OCI-M2 (cell line): ENCODE measurements around the gene KSR1.
"Not testable (repeated sequence)": the region's sequence is repeated elsewhere in the genome, so short reads cannot be mapped to it uniquely, and the experiment has no call there.

Source experiments
- DNase-seq: peaks from one replicate; lab custom pipeline; 2025; ENCODE audit not compliant: unreplicated experiment; lab: John Stamatoyannopoulos, UW

Gene KSR1

GRCh38 chr17:27651411-27652345 is 195.4 kb downstream of the KSR1 start:
- DNase-seq, result no peak

DNA sequence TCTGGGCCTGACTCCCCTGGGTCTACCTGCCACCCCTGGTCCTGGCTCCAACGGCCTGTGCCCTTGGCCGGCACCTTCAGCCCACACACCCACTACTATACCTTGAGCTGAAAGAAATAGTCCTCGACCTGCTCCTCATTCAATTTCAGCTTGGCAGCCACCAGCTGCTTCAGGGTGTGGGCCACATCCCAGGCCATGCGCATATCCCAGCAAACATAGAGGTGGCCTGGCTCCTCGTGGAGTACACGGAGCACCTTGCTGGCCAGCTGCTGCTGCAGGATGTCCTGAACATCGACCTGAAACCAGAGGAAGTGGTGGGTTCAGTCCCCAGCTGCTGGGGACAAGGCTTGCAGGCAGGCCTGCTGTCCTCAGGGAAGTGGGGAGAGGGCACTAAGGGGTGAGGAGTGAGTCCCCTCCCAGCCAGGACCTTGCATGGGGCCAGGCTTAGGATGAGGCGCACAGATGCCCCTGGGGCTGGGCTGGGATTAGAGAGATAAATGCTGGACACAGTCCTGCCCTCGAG is 197.3 kb downstream of the KSR1 start:
- DNase-seq, result not testable (repeated sequence)

DNA sequence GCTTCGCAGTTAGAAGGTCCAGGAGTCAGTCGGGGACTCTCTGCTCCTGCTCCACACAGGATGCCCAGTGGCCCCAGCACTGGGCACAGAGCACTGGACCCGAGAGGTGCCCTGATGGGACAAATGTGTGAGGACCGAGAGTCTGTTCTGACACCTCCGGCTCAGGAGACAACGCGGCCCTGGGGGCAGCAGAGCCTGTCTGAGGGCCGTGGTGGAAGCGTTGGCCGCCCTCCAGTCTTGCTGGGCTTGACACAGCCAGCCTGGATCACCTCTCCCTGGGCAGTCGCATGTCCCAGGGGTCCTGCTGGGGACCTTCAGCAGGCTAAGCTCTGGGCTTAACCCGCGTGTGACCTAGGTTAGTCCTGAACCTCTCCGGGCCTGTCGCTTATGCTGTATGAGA is 197.9 kb downstream of the KSR1 start:
- no peak for DNase-seq

GRCh38 chr17:27654654-27655524 is 198.6 kb downstream of the KSR1 start:
- DNase-seq, result no peak

DNA sequence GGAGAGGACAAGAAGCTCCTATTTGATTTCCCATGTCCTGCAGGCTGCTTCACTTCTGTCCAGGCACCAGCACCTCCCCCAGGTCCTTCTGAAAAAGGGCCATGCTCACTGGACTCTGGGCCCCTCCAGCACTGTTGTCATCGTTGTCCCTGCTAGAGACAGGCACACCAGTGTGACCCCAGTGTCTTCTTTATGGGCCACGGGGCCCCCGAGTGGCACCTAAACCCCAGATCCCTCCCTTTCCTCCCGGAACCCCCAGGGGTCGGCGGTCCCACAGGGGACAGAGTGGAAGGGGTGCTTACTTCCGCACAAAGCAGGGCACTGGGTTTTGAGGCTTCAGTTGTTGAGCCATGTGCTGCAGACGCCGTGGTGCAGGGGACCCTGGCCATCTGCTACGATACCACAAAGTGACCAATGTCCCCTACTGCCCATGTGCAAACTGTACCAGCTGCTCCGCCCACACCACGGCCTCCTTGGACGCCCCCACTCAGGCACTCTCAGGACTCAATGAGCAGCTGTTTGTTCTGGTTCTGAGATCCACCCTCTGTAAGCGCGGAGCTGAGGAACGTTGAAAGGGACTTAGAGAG is 199.4 kb downstream of the KSR1 start:
- DNase-seq, result not testable (repeated sequence)

- DNase-seq, result not testable (repeated sequence)
Measured at GRCh38 chr17:27656620-27657019, 200.4 kb downstream of the KSR1 start.

GRCh38 chr17:27657620-27658019 is 201.4 kb downstream of the KSR1 start:
- DNase-seq, result no peak

DNA sequence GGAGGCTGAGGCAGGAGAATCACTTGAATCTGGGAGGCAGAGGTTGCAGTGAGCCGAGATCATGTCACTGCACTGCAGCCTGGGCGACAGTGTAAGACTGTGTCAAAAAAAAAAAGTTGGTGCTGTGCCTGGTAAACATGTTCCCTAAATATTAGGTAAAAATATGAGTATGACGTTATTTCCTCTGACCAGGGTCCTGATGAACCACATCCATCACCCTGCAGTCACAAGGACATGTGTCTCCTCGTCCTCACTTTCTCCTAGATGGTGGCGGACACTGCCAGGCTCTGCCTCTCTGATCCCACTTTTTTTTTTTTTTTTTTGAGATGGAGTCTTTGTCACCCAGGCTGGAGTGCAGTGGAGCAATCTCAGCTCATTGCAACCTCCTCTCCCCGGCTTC is 203.4 kb downstream of the KSR1 start:
- no peak for DNase-seq

DNA sequence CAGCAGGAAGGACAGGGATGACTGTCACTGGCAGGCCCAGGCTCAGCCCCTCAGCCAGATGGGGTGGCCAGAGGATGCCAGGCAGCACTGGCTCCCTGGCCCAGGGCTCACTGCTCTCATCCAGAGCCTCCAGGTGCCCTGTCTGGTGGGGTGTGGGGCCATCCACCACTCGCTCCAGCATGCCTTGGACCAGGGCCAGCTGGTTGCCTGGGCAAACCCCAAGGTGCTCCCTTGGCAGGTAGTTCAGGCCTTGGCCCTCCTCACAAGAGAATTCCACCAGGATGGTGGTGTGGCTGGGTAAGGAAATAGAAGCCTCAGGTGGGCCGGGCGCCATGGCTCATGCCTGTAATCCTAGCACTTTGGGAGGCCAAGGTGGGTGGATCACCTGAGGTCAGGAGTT is 204.2 kb downstream of the KSR1 start:
- DNase-seq, result no peak

- DNase-seq, result no peak
Measured at GRCh38 chr17:27663936-27664605, 207.8 kb downstream of the KSR1 start.

GRCh38 chr17:27664606-27664965 is 208.3 kb downstream of the KSR1 start:
- DNase-seq, result no peak

- DNase-seq, result no peak
Measured at GRCh38 chr17:27665549-27665948, 209.3 kb downstream of the KSR1 start.

DNA sequence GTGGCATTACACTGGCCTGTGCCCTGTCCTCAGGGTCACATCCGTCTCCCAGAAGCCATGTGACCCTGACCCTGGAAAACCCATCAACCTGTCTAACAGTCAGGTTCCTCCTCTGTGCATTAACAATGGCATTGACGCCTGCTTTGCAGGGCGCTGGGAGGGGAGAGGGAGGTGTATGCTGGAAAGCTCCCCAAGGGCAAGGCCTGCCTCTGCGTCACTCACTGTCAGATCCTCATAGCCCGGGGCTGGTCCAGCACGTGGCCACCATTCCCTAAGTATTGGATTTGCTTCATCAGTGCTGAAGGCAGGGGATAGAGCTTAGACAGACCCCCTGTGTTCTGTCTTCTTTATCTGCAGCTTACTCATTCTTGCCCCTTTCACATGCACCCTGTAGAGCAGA is 210.0 kb downstream of the KSR1 start:
- DNase-seq, result not testable (repeated sequence)

- no peak for DNase-seq
Measured at GRCh38 chr17:27666831-27667560, 210.7 kb downstream of the KSR1 start.

GRCh38 chr17:27667656-27668487 is 211.6 kb downstream of the KSR1 start:
- DNase-seq, result no peak

- no peak for DNase-seq
Measured at GRCh38 chr17:27668488-27668823, 212.2 kb downstream of the KSR1 start.

GRCh38 chr17:27669136-27669535 is 212.9 kb downstream of the KSR1 start:
- no peak for DNase-seq

DNA sequence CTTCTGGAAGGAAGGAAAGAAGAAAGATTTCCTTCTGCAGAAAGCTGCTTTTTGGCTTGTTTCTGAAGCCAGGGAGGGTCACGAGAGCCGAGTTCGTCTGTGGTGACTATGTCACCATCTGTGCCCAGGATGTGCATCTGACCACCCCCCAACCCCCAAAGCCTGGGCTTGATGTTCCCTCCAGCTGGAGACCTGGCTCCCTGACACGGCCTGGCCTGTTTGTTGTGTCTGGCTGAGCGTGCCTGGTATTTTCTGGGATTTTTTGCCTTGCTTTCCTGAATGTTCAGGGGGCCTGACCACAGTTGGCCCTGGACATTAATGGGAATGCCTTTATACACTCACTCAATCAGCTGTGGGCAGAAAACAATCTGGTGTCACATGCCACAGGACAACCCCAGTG is 213.6 kb downstream of the KSR1 start:
- no peak for DNase-seq
